BE2C (cell line): ENCODE results near the gene PRMT6.
"Not testable (repeated sequence)": the region's sequence is repeated elsewhere in the genome, so short reads cannot be mapped to it uniquely, and the experiment has no call there.

Experiments used
- DNase-seq: peaks from one replicate; pipeline ENCODE4 v3.0.0-alpha.2; 2020
- H3K27me3 ChIP-seq: fragments of 250-450 bp; sonication (Bioruptor Pico); 2 replicates; pipeline ENCODE4 v1.5.1; 2020; ENCODE audit warnings: mild to moderate bottlenecking
- H3K36me3 ChIP-seq: fragments of 250-450 bp; sonication (Bioruptor Pico); 2 replicates; pipeline ENCODE4 v1.5.1; 2020; ENCODE audit warnings: mild to moderate bottlenecking
- H3K4me1 ChIP-seq: fragments of 250-450 bp; sonication (Bioruptor Pico); 2 replicates; pipeline ENCODE4 v1.5.1; 2020
- H3K4me3 ChIP-seq: 2 replicates; pipeline ENCODE4 v1.5.1; 2011; ENCODE audit warnings: low read depth, low read length
- H3K9me3 ChIP-seq: fragments of 250-450 bp; sonication (Bioruptor Pico); 2 replicates; pipeline ENCODE4 v1.5.1; 2020
- TF ChIP-seq, protein P1 (sequence below): IDR thresholded peaks from 2 replicates; pipeline ENCODE4 v1.5.1; 2012; ENCODE audit warnings: mild to moderate bottlenecking, low read depth, low read length

Gene PRMT6

GRCh38 chr1:107047602-107048001 lies 8.9 kb upstream of the PRMT6 start:
- TF ChIP-seq, protein P1, sequence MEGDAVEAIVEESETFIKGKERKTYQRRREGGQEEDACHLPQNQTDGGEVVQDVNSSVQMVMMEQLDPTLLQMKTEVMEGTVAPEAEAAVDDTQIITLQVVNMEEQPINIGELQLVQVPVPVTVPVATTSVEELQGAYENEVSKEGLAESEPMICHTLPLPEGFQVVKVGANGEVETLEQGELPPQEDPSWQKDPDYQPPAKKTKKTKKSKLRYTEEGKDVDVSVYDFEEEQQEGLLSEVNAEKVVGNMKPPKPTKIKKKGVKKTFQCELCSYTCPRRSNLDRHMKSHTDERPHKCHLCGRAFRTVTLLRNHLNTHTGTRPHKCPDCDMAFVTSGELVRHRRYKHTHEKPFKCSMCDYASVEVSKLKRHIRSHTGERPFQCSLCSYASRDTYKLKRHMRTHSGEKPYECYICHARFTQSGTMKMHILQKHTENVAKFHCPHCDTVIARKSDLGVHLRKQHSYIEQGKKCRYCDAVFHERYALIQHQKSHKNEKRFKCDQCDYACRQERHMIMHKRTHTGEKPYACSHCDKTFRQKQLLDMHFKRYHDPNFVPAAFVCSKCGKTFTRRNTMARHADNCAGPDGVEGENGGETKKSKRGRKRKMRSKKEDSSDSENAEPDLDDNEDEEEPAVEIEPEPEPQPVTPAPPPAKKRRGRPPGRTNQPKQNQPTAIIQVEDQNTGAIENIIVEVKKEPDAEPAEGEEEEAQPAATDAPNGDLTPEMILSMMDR = 0 out of 2 replicates have a peak, but pooled peaks have one; percentile 17
- H3K9me3 ChIP-seq = no peaks in the 10 kb centered on the region
- H3K4me1 ChIP-seq = no peaks in the 10 kb centered on the region
- no peaks in the 10 kb centered on the region for H3K36me3 ChIP-seq
- no peaks in the 10 kb centered on the region for H3K27me3 ChIP-seq
- DNase-seq = no peak
- H3K4me3 ChIP-seq = no peak overlapping the region

DNA sequence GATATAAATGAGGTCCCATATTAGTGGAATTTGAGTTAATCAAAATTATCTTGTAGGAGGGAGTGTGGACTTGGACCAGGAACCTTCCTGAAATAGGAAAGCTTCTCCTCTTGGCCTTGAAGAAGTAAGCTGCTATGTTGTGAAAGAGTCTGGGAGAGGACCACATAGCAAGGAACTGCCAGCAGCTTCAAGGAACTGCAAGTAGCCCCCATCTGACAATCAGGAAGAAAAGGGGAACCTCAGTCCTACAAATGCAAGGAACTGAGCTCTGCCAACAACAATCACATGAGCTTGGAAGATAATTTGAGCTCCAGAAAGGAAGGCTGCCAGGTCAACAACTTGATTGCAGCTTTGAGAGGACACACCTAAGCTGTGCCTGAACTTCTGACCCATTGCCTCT lies 8.2 kb upstream of the PRMT6 start:
- Histone ChIP-seq H3K36me3 (no peaks in the 10 kb centered on the region), H3K4me1 (no peaks in the 10 kb centered on the region), H3K27me3 (no peaks in the 10 kb centered on the region), H3K4me3 (no peak overlapping the region), H3K9me3 (no peaks in the 10 kb centered on the region)
- DNase-seq = no peak
- TF ChIP-seq, protein P1 = no peak

GRCh38 chr1:107051266-107051665 lies 5.2 kb upstream of the PRMT6 start:
- Histone ChIP-seq H3K9me3 (no peaks in the 10 kb centered on the region), H3K4me1 (no peaks in the 10 kb centered on the region), H3K4me3 (no peak overlapping the region), H3K36me3 (no peaks in the 10 kb centered on the region), H3K27me3 (no peaks in the 10 kb centered on the region)
- DNase-seq = no peak
- TF ChIP-seq, protein P1 = no peak

DNA sequence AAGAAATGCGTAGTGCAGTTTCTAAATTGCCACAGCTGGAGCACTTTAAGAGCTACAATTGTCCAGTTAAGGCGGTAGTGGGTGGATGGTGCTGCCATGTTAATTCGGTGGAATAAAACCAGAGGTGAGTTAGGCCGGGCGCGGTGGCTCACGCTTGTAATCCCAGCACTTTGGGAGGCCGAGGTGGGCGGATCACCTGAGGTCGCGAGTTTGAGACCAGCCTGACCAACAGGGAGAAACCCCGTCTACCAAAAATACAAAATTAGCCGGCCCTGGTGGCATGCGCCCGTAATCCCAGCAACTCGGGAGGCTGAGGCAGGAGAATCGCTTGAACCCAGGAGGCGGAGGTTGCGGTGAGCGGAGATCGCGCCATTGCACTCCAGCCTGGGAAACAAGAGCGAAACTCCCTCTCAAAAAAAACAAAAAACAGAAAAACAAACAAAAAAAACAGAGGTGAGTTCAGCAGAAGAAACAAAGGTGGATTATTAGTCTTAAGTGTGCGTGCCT lies 502 bp upstream of the PRMT6 start:
- H3K9me3 ChIP-seq, H3K4me1 ChIP-seq, DNase-seq, H3K27me3 ChIP-seq: not testable (repeated sequence)
- Histone ChIP-seq H3K36me3 (peaks cover 15% of the 10 kb centered on the region), H3K4me3 (peak overlapping the region; percentile 96)

- peak; percentile 90 for DNase-seq
- Histone ChIP-seq H3K36me3 (peaks cover 15% of the 10 kb centered on the region), H3K4me3 (peak overlapping the region; percentile 96), H3K27me3 (no peaks in the 10 kb centered on the region), H3K9me3 (no peaks in the 10 kb centered on the region), H3K4me1 (no peaks in the 10 kb centered on the region)
- TF ChIP-seq, protein P1 = no peak; the same call in 1 of the 2 replicates
These were observed 991 bp downstream of the PRMT6 start for GRCh38 chr1:107057197-107058133.

- H3K9me3 ChIP-seq = no peaks in the 10 kb centered on the region
- peaks cover 15% of the 10 kb centered on the region for H3K36me3 ChIP-seq
- no peaks in the 10 kb centered on the region for H3K27me3 ChIP-seq
- DNase-seq = no peak
- no peaks in the 10 kb centered on the region for H3K4me1 ChIP-seq
- H3K4me3 ChIP-seq = peak overlapping the region; percentile 96
- TF ChIP-seq, protein P1 = no peak
These were observed 2.0 kb downstream of the PRMT6 start for GRCh38 chr1:107058245-107059032.
